ENCODE data around the gene CD36.

CD36 gene

GRCh38 chr7:80637911-80638765 lies at the start of gene CD36:
TSS of gene CD36 (plus strand) at chr7:80638642. CDS start at chr7:80646741, 8,099 bp downstream.
- Histone ChIP-seq H3K4me3 (peak within 1 kb of the TSS; percentile 32), H3K27ac (no peak within 1 kb of the TSS)
- DNase-seq (ENCODE audit: low spot score) = no peak
- TF ChIP-seq CTCF (IDR thresholded peaks at IDR 0.05) = no peak

- H3K27ac ChIP-seq = no peak overlapping the region
- TF ChIP-seq CTCF (IDR thresholded peaks at IDR 0.05) = no peak
These were observed 48.8 kb upstream of the CD36 start for GRCh38 chr7:80589631-80590030.

GRCh38 chr7:80591654-80592053 lies 46.8 kb upstream of the CD36 start:
- no peak overlapping the region for H3K27ac ChIP-seq

More at GRCh38 chr7:80589631-80590030, 48.8 kb upstream of the CD36 start:
- DNase-seq (ENCODE audit: low spot score) = no peak
- H3K4me3 ChIP-seq = no peak overlapping the region

GRCh38 chr7:80593869-80594586 lies 44.4 kb upstream of the CD36 start:
- TF ChIP-seq CTCF (IDR thresholded peaks at IDR 0.05) = no peak
- Histone ChIP-seq H3K27ac (no peak overlapping the region), H3K4me3 (no peak overlapping the region)
- no peak for DNase-seq (ENCODE audit: low spot score)

More at GRCh38 chr7:80591654-80592053, 46.8 kb upstream of the CD36 start:
- DNase-seq (ENCODE audit: low spot score) = no peak
- H3K4me3 ChIP-seq = no peak overlapping the region
- TF ChIP-seq CTCF (IDR thresholded peaks at IDR 0.05) = no peak

- H3K4me3 ChIP-seq = no peak overlapping the region
- TF ChIP-seq CTCF (IDR thresholded peaks at IDR 0.05) = no peak
These were observed 41.4 kb upstream of the CD36 start for GRCh38 chr7:80596933-80597517.

GRCh38 chr7:80597875-80598274 lies 40.6 kb upstream of the CD36 start:
- no peak for DNase-seq (ENCODE audit: low spot score)
- no peak overlapping the region for H3K27ac ChIP-seq
- no peak for TF ChIP-seq CTCF (IDR thresholded peaks at IDR 0.05)
- no peak overlapping the region for H3K4me3 ChIP-seq

More at GRCh38 chr7:80596933-80597517, 41.4 kb upstream of the CD36 start:
- no peak for DNase-seq (ENCODE audit: low spot score)
- H3K27ac ChIP-seq = no peak overlapping the region

Measured in coronary artery (tissue), 2 donors.